Activated T-helper 1 cell treated with Interleukin-2 at 50 U/mL for 16 hours (primary cell): ENCODE results near the gene FGD3.
"Not testable (repeated sequence)": the region's sequence is repeated elsewhere in the genome, so short reads cannot be mapped to it uniquely, and the experiment has no call there.

Source experiments
- DNase-seq: peaks from one replicate; pipeline ENCODE4 v3.0.0-alpha.2; 2020; ENCODE audit warnings: low read depth

Gene FGD3

DNA sequence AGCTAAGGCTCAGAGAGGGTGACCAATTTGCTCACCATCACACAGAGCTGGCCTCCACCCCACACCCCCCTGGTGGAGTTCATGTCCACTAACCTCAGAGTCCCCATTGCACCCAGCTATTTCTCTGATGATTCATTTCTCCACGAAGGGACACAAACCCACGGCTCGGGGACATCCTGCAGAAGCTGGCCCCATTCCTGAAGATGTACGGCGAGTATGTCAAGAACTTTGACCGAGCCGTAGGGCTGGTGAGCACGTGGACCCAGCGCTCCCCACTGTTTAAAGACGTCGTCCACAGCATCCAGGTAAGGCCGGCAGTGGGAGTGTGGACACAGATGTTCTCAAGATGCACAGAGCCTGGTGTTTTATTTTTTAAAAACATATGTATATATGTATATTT lies 58.6 kb downstream of the FGD3 start:
- no peak for DNase-seq

DNA sequence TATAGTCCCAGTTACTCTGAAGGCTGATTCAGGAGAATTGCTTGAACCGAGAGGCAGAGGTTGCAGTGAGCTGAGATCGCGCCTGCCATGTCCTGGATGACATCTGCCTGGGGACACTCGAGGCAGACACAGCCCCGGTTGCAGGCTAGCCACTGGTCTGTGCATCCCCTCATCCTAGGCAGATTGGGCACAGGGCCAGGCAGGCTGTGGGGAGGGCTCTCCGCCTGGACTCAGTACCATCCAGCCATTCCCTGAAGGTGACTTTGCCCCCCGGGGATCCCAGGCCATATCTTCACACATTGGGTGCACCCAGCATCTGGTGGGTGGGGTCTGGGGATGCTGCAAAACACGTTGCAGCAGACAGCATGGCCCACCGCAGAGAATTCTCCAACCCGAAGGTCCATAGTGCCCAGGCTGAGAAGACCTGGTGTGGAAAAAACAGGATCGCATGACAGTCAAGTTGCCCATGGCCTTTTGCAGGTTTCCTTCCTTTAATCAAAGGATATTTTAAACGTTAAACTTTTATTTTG lies 60.3 kb downstream of the FGD3 start:
- no peak for DNase-seq

DNA sequence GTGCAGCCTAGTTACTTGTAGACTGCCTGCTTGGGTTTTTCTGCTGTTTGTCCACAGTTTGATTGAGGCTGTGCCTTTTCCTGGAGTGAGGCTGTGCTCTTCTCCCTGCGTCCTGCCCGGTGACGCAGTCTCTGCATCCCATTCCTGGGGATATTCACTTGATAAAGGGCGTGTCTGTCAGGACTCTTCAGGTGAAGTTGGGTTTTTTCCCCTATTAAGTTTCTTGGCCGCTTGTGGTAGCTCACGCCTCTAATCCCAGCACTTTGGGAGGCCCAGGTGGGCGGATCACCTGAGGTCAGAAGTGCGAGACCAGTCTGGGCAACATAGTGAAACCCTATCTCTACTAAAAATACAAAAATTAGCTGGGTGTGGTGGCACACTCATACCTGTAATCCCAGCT lies 61.1 kb downstream of the FGD3 start:
- DNase-seq, result no peak

DNA sequence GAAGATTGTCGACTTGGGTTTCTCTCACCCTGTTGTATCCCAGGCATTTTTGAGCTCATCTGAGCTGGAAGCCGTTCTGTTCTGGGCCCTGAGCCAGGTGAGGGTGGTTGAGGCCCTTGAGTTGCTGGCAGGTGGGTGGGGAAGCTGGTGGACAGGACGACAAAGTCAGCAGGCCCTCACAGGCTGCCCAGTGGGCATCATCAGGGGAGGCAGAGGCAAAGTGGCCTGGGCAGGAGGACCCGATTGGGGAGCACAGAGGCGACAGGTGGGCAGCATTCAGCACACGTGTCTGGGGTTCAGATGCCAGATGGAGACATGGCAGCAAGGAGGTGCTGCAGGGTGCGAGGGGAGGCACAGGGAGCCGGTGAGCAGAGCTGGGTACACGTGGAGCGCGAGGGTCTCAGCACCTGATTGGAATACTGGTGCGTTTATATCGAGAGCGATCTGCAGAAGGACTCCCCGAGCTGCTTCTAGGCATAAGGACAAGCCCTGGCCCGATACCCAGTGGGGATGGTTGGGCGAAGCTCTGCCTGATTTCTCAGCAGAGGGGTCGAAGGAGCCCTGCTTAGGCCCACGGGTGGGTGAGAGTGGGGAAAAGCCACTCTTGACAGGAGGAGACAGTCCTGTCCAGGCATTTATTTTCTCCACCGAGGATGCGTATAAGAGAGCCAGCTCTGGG lies 62.2 kb downstream of the FGD3 start:
- DNase-seq, result no peak

DNA sequence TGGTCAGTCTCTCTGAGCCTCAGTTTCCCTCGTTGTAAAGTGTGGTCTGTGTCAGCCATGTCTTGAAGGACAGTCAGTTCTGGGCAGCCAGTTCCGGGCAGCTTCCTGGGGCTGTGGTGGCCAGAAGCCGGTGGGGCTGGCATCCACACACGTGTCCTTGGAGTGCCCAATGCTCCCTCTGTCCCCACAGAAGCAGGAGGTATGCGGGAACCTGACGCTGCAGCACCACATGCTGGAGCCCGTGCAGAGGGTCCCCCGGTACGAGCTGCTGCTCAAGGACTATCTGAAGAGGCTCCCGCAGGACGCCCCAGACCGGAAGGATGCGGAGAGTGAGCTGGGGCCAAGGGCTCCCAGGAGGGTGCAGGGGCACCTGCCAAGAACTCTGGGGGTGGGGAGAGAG lies 62.7 kb downstream of the FGD3 start:
- no peak for DNase-seq

DNA sequence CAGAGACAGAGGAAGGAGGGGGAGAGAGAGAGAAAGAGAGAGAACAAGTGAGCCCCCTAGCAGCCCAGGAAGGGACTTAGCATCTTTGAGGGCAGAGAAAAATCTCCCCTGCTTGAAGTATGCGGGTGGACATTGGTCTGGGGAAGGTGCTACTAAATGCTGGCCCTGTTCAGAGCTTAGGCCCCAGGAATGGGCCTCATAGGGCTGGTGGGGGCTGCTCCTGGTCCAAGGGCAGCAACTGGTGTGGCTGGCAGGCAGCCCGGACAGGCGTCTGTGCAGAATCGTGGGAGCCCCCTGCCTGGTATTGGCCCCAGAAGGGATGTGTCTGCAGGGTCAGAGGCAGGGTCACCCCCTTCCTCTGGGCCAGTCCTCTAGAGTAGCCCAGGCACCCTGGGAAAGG lies 63.4 kb downstream of the FGD3 start:
- DNase-seq, result no peak

DNA sequence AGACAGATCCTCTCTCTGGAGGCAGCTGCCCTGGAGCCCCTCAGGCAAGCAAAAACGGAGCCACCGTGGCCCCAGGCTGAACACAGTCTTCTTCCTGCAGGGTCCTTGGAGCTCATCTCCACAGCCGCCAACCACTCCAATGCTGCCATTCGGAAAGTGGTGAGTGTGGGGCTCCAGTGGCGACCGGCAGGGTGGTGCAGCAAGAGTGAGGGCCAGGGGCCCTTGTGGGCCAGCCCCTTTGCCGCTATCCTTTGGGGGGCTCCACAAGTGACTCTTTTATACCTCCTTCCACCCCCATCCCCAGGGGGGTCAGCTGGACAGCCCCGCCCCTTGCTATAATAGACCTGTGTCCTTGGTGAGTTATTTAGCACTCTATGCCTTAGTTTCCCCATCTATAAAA lies 63.8 kb downstream of the FGD3 start:
- DNase-seq, result no peak

DNA sequence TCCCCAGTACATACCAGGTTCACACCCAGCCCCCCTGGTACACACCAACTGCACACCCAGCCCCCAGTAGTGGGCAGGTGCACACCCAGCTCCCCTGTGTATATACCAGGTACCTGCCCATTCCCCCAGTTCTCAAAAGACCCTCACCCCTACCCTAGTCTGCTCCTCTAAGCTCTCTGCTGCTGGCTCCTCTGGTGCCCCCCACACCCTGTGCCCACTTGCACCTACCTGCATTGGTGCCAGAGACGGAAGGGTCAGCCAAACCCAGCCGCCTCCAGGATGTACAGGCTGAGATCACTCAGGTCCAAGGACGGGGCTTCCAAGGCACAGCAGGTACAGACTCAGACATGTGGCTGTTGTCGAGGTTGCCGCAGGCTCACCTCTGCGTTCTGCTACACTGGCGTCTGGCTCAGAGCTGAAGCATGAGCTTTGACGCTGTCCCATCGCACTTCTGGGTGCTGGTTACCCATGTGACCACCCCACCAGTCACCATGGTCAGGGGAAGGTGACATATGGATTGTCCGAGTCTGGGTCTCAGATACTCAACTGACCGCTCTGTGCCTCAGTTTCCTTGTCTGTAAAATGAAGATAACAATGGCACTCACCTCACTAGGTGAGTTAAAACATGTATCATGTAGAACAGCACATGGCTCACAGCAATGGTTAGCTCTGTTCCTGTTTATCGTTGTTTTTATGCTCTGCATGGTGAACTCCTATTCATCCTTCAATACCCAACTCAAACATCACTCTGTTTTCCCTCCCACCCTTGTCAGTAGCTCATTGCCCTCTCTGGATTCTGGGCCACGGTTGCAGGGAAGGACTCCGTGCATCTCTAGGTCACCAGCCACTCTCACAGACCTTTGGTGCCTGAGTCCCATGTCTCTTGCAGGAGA lies 65.9 kb downstream of the FGD3 start:
- no peak for DNase-seq

DNA sequence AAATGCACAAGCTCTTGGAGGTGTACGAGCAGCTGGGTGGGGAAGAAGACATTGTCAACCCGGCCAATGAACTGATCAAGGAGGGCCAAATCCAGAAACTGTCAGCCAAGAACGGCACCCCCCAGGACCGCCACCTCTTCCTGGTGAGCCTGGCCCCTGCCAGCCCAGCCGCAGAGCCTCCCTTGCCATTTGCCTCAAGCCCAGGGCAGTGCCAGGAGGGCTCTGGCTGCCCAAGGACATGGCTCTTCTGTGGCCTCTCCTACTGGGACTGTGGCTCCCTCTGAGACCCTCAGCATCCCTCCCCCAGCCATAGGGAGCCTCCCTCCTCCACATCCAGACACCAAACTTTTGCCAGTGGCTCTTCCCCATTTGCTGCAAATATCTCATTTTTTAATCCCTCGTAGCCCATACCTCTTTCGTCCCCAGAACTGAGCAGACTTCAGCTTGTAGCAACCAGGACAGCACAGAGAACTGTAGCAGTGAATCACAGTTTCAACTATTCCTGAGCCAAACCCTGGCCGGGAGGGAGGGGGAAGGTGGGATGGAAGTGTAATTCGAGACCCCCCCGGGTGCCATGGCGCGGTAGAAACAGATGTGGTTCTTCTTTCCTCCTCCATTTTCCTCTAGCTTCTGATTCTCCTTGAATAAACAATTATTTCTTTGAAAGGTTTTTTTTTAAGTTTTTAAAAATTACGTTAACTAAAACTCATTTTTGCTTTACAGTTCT lies 66.7 kb downstream of the FGD3 start:
- no peak for DNase-seq

DNA sequence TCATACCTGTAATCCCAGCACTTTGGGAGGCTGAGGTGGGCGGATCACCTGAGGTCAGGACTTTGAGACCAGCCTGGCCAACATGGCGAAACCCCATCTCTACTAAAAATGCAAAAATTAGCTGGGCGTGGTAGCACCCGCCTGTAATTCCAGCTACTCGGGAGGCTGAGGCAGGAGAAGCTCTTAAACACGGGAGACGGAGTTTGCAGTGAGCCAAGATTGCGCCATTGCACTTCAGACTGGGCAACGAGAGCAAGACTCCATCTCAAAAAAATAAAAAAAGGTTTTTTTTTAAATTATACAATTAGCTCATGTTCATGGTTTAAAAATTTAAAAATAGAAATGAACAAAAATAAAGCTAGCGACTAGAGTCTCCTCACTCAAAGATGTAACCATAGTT lies 67.9 kb downstream of the FGD3 start:
- DNase-seq, result not testable (repeated sequence)

DNA sequence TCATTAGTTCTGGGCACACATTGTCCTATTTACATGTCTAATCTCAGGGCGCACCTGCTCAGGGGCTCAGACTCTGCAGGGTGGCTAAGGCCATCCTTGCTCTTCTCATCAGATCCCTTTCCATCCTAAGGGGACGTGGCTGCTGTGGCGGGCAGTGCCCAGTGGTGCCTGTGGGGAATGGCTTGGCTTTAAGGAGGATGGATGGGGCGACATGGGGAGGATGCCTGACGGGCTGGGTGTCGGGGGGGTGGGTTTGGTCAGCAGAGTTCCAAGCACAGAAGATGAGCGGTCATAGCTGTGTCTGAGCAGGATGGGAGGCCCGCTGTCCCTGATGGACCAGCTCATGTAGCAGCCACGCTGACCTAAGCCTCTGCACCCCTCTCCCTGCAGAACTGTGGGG lies 70.3 kb downstream of the FGD3 start:
- no peak for DNase-seq

DNA sequence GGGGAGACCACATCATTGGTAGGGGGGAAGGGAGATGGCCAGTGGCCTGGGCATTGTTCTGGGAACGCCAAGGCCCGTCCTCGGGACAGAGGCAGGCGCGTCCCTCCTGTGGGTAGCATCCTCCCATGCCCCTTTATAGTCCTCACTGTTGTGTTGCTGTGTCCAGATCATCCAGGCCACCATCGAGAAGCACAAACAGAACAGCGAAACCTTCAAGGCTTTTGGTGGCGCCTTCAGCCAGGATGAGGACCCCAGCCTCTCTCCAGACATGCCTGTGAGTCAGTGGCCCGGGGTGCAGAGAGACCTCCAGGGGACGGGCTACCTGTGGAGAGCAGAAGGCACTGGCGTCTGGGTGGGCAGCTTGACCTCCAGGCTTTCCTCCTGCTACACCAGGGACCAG lies 72.8 kb downstream of the FGD3 start:
- DNase-seq, result no peak

DNA sequence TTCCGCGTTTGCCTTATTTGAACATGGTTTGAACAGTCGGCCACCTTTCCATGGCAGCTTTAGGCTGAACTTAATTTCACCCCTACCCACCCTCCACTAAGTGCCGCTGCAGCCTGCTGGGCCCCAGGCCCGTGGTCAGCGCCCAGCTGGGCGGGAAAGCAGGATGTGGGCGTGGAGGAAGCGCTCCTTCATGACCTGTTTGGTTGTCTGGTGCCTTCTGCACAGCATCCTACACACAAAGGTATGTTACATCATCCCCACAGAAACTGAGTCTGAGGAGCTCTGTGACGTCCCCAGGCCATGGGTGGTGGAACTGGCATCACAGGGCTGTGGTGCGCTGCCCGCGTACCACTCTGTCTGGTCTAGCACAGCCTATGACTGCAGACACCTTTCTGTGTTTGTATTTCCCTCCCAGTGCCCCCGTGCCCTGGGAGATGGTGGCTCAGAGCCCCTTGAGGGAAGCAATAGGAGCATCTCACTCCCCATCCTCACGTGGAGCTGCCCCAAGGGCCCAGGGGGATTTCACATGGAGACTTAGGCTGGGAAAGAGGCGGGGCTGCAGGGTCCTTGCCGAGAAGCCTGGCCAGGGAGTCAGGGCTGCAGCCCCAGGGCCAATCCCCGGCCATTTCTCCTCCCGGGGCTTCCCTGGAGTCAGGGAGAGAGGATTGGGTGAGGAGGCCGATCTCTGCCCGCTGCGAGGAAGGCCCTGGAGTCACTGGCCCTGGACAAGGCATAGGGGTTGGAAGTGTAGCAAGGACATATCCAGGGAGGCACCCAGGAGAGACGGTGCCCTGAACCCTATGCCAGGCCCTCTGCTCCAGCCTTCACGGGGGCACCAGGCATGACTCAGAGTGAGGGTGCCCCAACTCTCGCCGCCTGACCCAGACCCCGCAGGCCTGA lies 73.7 kb downstream of the FGD3 start:
- no peak for DNase-seq

DNA sequence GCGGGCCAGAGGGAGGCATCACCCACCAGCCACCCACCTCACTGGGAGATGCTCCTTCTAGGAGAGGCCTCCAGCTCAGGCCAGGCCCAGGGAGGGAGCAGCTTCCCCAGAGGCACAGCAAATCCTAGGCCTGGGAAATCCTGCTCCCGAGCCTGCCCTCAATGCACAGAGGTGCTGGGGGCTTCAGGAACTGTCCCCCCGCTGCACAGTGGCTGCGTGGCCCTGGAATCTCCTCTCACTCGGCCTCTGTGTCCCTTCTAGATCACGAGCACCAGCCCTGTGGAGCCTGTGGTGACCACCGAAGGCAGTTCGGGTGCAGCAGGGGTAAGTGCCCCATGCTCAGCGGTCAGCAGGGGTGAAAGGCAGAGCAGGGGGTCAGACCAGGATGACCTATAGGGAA lies 74.7 kb downstream of the FGD3 start:
- no peak for DNase-seq

DNA sequence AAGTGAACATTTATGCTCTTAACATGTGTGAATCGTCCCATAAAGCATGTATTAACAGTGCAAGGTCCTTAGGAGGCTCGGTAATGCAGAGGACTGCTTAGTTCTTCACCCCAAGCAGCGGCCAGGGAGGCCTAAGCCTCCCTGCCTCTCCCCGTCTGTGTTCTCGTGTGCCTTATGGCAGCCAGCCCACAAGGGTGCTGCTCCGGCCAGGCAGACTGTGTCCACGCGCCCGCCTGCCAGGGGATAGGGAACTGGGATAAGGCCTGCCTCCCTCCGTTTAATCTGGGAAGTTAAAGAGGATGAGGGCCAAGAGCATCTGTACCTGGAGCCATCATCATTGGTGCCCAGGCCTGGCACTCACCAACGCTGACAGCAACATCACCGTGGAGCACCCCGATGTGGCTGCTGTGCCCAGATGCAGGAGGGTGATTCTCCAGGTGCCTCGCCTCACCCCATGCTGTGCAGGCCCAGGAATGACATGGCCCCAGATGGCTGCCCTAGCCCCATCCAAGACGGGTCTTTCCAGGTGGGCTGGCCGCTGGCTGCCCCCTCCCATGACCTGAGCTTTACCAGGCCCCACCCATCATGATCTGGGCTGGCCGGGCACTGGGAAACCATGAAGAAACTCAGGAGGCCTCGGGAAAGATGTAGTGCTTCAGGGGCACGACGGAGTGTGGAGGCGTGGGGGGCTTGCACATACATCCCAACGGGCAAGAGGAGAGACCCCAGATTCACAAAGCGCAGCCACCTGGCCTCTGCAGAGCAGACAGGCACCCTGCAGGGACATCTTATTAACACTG lies 75.6 kb downstream of the FGD3 start:
- no peak for DNase-seq

DNA sequence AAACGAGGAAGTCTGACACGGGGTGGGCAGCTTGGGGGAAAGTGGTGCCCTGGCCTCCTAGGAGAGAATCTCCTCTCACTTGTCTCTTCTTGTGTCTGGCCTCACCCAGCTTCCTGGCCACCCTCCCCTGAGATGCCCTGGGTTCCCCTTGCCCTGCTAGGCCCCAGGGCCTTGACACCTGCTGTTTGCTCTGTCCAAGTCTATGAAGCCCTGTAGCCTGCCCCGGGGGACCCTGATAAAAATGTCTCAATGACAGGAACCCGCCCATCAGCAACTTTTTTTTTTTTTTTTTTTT lies 76.1 kb downstream of the FGD3 start:
- no peak for DNase-seq

DNA sequence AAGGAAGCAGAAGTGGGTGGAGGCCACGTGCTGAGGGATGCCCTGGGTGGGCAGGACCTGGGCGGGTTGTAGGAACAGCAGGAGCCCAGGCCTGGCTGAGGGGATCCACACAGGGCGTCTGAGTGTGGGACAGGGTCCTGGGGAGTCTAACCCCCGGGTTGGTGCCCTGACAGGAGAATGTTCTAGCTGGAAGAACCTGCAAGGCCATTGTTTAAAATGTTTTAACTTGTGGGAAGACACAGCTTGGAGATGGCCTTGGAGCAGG lies 77.3 kb downstream of the FGD3 start:
- no peak for DNase-seq

DNA sequence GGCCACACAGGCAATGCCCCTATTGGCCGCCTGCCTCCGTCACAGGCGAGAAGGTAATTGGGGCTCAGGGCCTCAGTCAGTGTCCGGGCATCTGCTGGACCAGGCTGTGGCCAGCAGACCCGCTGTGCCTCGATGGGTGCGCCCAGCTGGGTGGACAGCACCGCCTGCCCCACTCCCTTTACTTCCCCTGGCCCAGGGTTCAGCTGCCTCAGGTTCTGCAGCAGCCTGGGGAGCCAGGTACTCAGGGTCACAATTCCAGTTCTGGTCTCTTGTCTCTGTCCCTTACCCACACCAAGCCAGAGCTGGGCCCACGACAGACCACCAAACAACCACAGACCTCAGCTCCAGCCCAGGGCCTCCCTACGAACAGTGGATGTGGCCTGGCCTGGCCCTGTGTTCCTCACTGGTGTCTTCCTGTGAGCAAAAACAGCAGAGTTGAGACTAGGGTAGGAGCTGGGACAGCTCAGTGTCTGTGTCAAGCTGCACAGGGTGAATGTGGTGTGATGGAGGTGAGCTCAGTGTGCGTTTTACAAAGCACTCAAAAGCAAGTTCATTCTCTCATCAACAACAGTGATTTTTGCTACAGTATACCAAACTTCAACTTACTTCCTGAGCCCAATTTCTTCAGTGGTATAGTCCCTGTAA lies 77.8 kb downstream of the FGD3 start:
- no peak for DNase-seq

DNA sequence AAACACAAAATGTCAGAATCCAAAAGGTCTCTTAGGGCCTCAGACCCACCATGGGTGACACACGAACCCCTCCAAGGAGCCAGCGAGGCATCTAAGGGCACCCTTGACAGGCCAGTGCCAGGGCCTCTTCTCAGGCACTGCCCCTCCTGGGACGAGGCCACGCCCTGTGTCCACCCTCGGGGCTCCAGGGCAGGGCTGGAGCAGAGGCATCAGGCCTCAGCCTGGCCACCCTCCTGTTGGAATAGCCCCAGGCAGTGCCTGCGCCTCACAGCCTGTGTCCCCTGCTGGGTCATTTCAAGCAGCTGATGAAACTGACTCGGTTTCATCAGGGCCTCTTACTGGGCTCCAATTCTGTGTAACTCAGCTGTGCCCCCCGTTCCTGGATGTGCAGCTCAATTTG lies 78.4 kb downstream of the FGD3 start:
- DNase-seq, result no peak

DNA sequence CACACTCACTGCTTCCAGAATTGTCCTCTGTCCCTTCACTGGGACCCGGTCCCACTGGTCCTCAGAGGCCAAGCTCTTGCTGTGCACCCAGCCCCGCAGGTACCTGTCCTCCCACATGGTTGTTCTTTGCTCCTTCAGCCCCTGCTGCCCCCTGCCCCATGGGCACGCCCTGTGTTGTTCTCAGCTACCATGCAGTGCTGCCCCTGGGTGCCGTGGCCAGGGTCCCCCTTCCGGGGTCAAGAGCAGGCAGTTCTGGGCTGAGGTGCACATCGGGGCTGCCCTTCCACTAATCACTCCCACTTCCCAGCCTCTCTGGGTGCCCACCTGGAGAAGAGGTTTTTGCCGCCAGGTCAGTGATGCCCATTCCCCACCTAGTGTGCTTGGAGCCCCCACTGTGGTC lies 79.3 kb downstream of the FGD3 start:
- DNase-seq, result no peak

DNA sequence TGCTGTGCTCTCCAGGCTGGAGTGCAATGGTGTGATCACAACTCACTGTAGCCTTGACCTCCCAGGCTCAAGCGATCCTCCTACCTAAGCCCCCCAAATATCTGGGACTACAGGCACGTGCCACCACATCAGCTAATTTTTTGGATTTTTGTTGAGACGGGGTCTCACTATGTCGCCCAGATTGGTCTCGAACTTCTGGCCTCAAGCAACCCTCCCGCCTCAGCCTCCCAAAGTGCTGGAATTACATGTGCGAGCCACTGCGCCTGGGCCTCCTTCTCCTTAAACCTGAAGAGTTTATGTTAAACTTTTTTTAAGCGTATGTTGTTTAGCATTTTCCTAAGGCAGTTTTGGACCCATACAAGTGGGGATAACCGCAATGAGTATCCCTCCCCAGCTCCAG lies 80.4 kb downstream of the FGD3 start:
- DNase-seq, result no peak
